ENCODE data around the gene TBX10. TPM values are rescaled to one million over a fixed set of nuclear protein-coding genes. Genes with fewer than 3 reads are reported as not detected.
"Not testable (repeated sequence)": the region's sequence is repeated elsewhere in the genome, so short reads cannot be mapped to it uniquely, and the experiment has no call there.

TBX10 gene
- total RNA-seq, 1 donor from 2014 or later = not detected

GRCh38 chr11:67593565-67593905 lies 46.0 kb downstream of the TBX10 start:
- no peaks in the 10 kb centered on the region for H3K36me3 ChIP-seq (ENCODE audit: insufficient read depth, low read length)
- no peaks in the 10 kb centered on the region for H4K20me1 ChIP-seq (ENCODE audit: insufficient read depth, low read length)
- Mint-ChIP-seq H3K9me3 (ENCODE audit: unreplicated experiment) (no peaks in the 10 kb centered on the region), H3K27me3 (ENCODE audit: low read depth, unreplicated experiment) (peaks cover 2% of the 10 kb centered on the region), H3K4me3 (ENCODE audit: unreplicated experiment) (no peak overlapping the region), H3K4me1 (ENCODE audit: low read depth, unreplicated experiment) (no peaks in the 10 kb centered on the region), H3K36me3 (ENCODE audit: low read depth, unreplicated experiment) (peaks cover 4% of the 10 kb centered on the region), H3K27ac (ENCODE audit: unreplicated experiment) (no peak overlapping the region)
- no peak for TF ChIP-seq CTCF (IDR thresholded peaks at IDR 0.05; ENCODE audit: insufficient read depth, low read depth, low read length)
- TF ChIP-seq EZH2 (IDR thresholded peaks at IDR 0.05; ENCODE audit: insufficient read depth, low read length) = no peak
- H3K27ac ChIP-seq (ENCODE audit: low read depth, low read length) = no peak overlapping the region
- H2AFZ ChIP-seq (ENCODE audit: low read depth, low read length) = no peak overlapping the region
- H3K4me1 ChIP-seq (ENCODE audit: insufficient read depth, low read length) = no peaks in the 10 kb centered on the region
- no peak overlapping the region for H3K4me3 ChIP-seq (ENCODE audit: insufficient read depth, low read depth, low read length)
- H3K27me3 ChIP-seq (ENCODE audit: insufficient read depth, low read length) = no peaks in the 10 kb centered on the region
- FAIRE-seq (no peak), DNase-seq (ENCODE audit: low read depth) (no peak)
- H3K9me3 ChIP-seq (ENCODE audit: insufficient read depth, low read depth, low read length) = no peaks in the 10 kb centered on the region
- no peak overlapping the region for H3K9ac ChIP-seq (ENCODE audit: low read length)
- no peak overlapping the region for H3K4me2 ChIP-seq (ENCODE audit: low read length)
- no peaks in the 10 kb centered on the region for H3K79me2 ChIP-seq (ENCODE audit: insufficient read depth, low read length)

GRCh38 chr11:67592880-67593564 lies 46.5 kb downstream of the TBX10 start:
- H3K36me3 Mint-ChIP-seq (ENCODE audit: low read depth, unreplicated experiment) = peaks cover 6% of the 10 kb centered on the region
- Histone ChIP-seq H3K36me3 (ENCODE audit: insufficient read depth, low read length) (peaks cover 2% of the 10 kb centered on the region), H3K4me1 (ENCODE audit: insufficient read depth, low read length) (no peaks in the 10 kb centered on the region), H3K9ac (ENCODE audit: low read length) (no peak overlapping the region), H4K20me1 (ENCODE audit: insufficient read depth, low read length) (peaks cover 2% of the 10 kb centered on the region), H3K9me3 (ENCODE audit: insufficient read depth, low read depth, low read length) (no peaks in the 10 kb centered on the region), H3K4me3 (ENCODE audit: insufficient read depth, low read depth, low read length) (no peak overlapping the region), H3K79me2 (ENCODE audit: insufficient read depth, low read length) (no peaks in the 10 kb centered on the region), H2AFZ (ENCODE audit: low read depth, low read length) (no peak overlapping the region), H3K27me3 (ENCODE audit: insufficient read depth, low read length) (no peaks in the 10 kb centered on the region), H3K27ac (ENCODE audit: low read depth, low read length) (no peak overlapping the region), H3K4me2 (ENCODE audit: low read length) (no peak overlapping the region)
- H3K27me3 Mint-ChIP-seq (ENCODE audit: low read depth, unreplicated experiment) = peaks cover 2% of the 10 kb centered on the region
- FAIRE-seq (no peak), DNase-seq (ENCODE audit: low read depth) (no peak)
- no peak overlapping the region for H3K4me3 Mint-ChIP-seq (ENCODE audit: unreplicated experiment)
- no peak for TF ChIP-seq EZH2 (IDR thresholded peaks at IDR 0.05; ENCODE audit: insufficient read depth, low read length)
- no peak for TF ChIP-seq CTCF (IDR thresholded peaks at IDR 0.05; ENCODE audit: insufficient read depth, low read depth, low read length)
- no peak overlapping the region for H3K27ac Mint-ChIP-seq (ENCODE audit: unreplicated experiment)
- H3K4me1 Mint-ChIP-seq (ENCODE audit: low read depth, unreplicated experiment) = no peaks in the 10 kb centered on the region
- no peaks in the 10 kb centered on the region for H3K9me3 Mint-ChIP-seq (ENCODE audit: unreplicated experiment)

- DNase-seq (ENCODE audit: low read depth); H3K9me3 Mint-ChIP-seq (ENCODE audit: unreplicated experiment); H3K9me3 ChIP-seq (ENCODE audit: insufficient read depth, low read depth, low read length); H2AFZ ChIP-seq (ENCODE audit: low read depth, low read length); H3K27ac Mint-ChIP-seq (ENCODE audit: unreplicated experiment); H3K36me3 ChIP-seq (ENCODE audit: insufficient read depth, low read length); H3K4me3 ChIP-seq (ENCODE audit: insufficient read depth, low read depth, low read length); H3K4me3 Mint-ChIP-seq (ENCODE audit: unreplicated experiment); H3K4me2 ChIP-seq (ENCODE audit: low read length); FAIRE-seq; H3K27me3 Mint-ChIP-seq (ENCODE audit: low read depth, unreplicated experiment); H3K27me3 ChIP-seq (ENCODE audit: insufficient read depth, low read length); H3K27ac ChIP-seq (ENCODE audit: low read depth, low read length); H3K9ac ChIP-seq (ENCODE audit: low read length): not testable (repeated sequence)
- Histone ChIP-seq H3K79me2 (ENCODE audit: insufficient read depth, low read length) (peaks cover 27% of the 10 kb centered on the region), H4K20me1 (ENCODE audit: insufficient read depth, low read length) (peaks cover 39% of the 10 kb centered on the region), H3K4me1 (ENCODE audit: insufficient read depth, low read length) (peaks cover 13% of the 10 kb centered on the region)
- peaks cover 32% of the 10 kb centered on the region for H3K36me3 Mint-ChIP-seq (ENCODE audit: low read depth, unreplicated experiment)
- H3K4me1 Mint-ChIP-seq (ENCODE audit: low read depth, unreplicated experiment) = peaks cover 23% of the 10 kb centered on the region
These were observed 50.6 kb downstream of the TBX10 start for GRCh38 chr11:67588899-67589415.
